Loucy (cell line): ENCODE results near the gene SHROOM2.

Experiments used
- CTCF ChIP-seq: fragments of 200-600 bp; sonication (generic); conservative IDR thresholded peaks from 2 replicates; pipeline ENCODE4 v1.5.1; 2014; ENCODE audit warnings: mild to moderate bottlenecking, antibody characterized with exemption, low read length
- EZH2phosphoT487 ChIP-seq: fragments of 200-600 bp; IDR thresholded peaks from 2 replicates; pipeline ENCODE4 v1.6.1; 2018; ENCODE audit warnings: antibody characterized with exemption, mild to moderate bottlenecking, moderate library complexity, borderline replicate concordance

GRCh38 chrX:9738151-9738550, 48.1 kb upstream of the SHROOM2 start:
- TF ChIP-seq CTCF: no peak
- TF ChIP-seq EZH2phosphoT487: no peak
